Measurements from ENCODE around the gene ZNF521.

ZNF521 gene

DNA sequence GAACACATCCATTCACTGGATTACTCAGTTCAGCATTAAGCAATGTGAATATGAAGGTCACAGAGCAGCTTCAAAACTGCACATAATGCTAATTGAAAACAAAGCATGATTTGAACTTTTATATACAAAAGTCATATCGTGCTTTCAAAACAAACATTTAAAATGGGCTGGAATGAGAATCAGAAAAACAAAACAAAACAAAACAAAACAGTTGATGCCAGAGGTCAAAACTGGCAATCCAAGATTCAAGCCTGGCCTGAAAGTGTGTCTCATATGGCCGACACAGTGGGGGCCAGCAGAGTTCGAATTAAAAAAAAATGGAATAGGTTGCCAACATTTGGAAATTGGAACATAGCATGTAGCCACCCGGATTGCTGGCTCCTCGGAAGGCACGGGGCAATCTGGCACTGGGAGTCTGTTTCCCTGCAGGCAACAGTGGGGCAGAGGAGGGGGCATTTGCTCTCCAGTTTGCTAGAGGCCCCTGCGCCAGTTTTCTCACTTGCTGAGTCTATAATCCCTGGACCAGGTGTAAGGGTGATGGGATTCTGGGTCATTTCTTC lies 294.4 kb downstream of the ZNF521 start:
- H3K27me3 ChIP-seq (replicated peaks; ENCODE audit: control insufficient read depth, insufficient read depth, low read length): no peaks in the 10 kb centered on the region
- DNase-seq (ENCODE audit: extremely low read depth, insufficient read length): no peak
- no peaks in the 10 kb centered on the region for H3K36me3 ChIP-seq (ENCODE audit: control insufficient read depth, insufficient read depth, low read length)
- no peak overlapping the region for H3K4me3 ChIP-seq (replicated peaks; ENCODE audit: low read depth, low read length)
- TF ChIP-seq CTCF (IDR thresholded peaks at IDR 0.05; ENCODE audit: insufficient read depth, low read length, poor library complexity, severe bottlenecking): no peak

DNA sequence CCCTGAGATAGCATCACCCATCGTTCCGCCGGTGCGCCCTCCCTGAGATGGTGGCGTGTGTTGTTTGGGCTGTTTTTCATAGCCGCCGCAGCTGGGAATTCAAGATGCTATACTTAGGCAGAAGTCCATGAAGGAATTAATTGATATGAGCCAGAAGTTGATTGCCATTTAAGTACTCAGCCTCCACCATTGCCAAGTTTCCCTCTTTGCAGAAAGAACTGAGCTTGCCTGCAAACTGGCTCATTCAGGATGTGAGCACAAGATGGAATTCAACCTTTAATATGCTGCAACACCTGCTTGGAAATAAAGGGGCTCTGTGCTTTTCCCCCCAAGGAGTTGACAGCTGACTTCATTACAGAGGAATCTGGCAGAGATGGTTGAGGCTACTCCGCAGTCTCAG lies 295.5 kb downstream of the ZNF521 start:
- H3K27me3 ChIP-seq (replicated peaks; ENCODE audit: control insufficient read depth, insufficient read depth, low read length): no peaks in the 10 kb centered on the region
- TF ChIP-seq CTCF (IDR thresholded peaks at IDR 0.05; ENCODE audit: insufficient read depth, low read length, poor library complexity, severe bottlenecking): no peak
- no peaks in the 10 kb centered on the region for H3K36me3 ChIP-seq (ENCODE audit: control insufficient read depth, insufficient read depth, low read length)
- DNase-seq (ENCODE audit: extremely low read depth, insufficient read length): no peak
- H3K4me3 ChIP-seq (replicated peaks; ENCODE audit: low read depth, low read length): no peak overlapping the region

- Histone ChIP-seq H3K27me3 (replicated peaks; ENCODE audit: control insufficient read depth, insufficient read depth, low read length) (no peaks in the 10 kb centered on the region; the same call in 1 of the 2 replicates), H3K36me3 (ENCODE audit: control insufficient read depth, insufficient read depth, low read length) (no peaks in the 10 kb centered on the region), H3K4me3 (replicated peaks; ENCODE audit: low read depth, low read length) (no peak overlapping the region)
- DNase-seq (ENCODE audit: extremely low read depth, insufficient read length): no peak
- no peak for TF ChIP-seq CTCF (IDR thresholded peaks at IDR 0.05; ENCODE audit: insufficient read depth, low read length, poor library complexity, severe bottlenecking)
Measured at GRCh38 chr18:25055076-25055475, 296.9 kb downstream of the ZNF521 start.

DNA sequence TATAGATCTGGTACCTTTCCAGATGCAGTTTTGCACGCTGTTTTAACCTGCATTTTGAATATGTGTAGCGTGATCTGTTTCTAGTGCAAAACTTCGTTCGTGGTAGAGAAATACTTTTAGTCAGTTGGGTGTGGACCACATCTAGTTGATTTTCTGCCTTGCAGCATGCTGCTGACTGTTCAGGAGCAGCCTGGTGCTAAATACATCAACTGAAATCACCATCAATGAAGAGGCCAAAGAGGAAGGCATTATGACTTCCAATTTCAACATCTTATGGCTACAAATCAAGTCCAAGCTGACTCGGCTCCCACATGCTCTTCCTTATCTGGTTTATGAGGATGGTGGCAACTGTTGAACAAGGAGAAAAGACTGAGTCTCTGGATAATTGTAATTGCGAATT lies 298.5 kb downstream of the ZNF521 start:
- Histone ChIP-seq H3K36me3 (ENCODE audit: control insufficient read depth, insufficient read depth, low read length) (no peaks in the 10 kb centered on the region), H3K4me3 (replicated peaks; ENCODE audit: low read depth, low read length) (no peak overlapping the region), H3K27me3 (replicated peaks; ENCODE audit: control insufficient read depth, insufficient read depth, low read length) (no peaks in the 10 kb centered on the region; the same call in none of the 2 replicates)
- TF ChIP-seq CTCF (IDR thresholded peaks at IDR 0.05; ENCODE audit: insufficient read depth, low read length, poor library complexity, severe bottlenecking): no peak
- no peak for DNase-seq (ENCODE audit: extremely low read depth, insufficient read length)

DNA sequence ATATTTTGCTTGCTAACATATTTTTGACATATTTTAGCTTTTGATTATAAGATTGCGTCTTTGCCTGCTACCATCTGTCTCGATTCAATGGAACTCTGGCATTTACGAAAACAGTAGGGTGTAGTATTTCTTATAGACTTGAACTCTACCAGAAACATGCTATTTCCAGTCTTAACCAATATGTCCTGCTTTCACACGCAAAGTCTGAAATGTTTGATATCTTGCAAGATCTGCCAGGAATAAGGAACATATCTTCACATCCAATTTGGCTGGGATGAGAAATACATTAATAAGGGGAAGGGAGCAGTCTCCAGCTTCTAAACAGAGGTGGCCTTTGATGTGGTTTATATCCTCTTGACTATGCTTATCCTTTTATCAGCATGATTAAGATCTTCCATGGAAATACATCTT lies 299.4 kb downstream of the ZNF521 start:
- no peak for TF ChIP-seq CTCF (IDR thresholded peaks at IDR 0.05; ENCODE audit: insufficient read depth, low read length, poor library complexity, severe bottlenecking)
- Histone ChIP-seq H3K36me3 (ENCODE audit: control insufficient read depth, insufficient read depth, low read length) (no peaks in the 10 kb centered on the region), H3K27me3 (replicated peaks; ENCODE audit: control insufficient read depth, insufficient read depth, low read length) (no peaks in the 10 kb centered on the region; the same call in none of the 2 replicates), H3K4me3 (replicated peaks; ENCODE audit: low read depth, low read length) (no peak overlapping the region)
- DNase-seq (ENCODE audit: extremely low read depth, insufficient read length): no peak

DNA sequence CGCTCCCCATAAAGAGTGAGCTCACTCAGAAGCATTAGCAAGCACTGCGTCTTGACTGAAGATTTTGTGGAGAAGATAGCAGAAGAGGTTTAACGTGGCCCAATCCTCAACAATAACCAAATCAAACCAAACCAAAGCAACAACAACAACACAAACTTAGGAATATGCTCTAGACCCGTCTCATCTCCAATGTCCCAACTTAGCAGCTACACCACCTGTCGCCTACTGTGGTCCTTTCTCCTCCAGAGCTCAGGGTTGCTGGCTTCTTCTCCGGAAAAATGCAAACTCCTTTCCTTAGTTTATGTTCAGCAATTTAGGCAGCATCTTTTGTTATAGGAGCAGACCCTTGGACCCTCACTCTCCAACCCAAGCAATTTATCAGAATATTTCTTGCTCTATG lies 301.4 kb downstream of the ZNF521 start:
- H3K27me3 ChIP-seq (replicated peaks; ENCODE audit: control insufficient read depth, insufficient read depth, low read length): no peaks in the 10 kb centered on the region; the same call in none of the 2 replicates
- no peaks in the 10 kb centered on the region for H3K36me3 ChIP-seq (ENCODE audit: control insufficient read depth, insufficient read depth, low read length)
- DNase-seq (ENCODE audit: extremely low read depth, insufficient read length): no peak
- H3K4me3 ChIP-seq (replicated peaks; ENCODE audit: low read depth, low read length): no peak overlapping the region
- TF ChIP-seq CTCF (IDR thresholded peaks at IDR 0.05; ENCODE audit: insufficient read depth, low read length, poor library complexity, severe bottlenecking): no peak
